Activated effector memory CD4-positive, alpha-beta T cell treated with anti-CD3 and anti-CD28 coated beads, Interleukin-2, amount 50 U/mL, for 16 hours (primary cell): ENCODE results near the gene OTOP2.
"Not testable (repeated sequence)": the region's sequence is repeated elsewhere in the genome, so short reads cannot be mapped to it uniquely, and the experiment has no call there.

Experiments used
- DNase-seq: peaks from one replicate; pipeline ENCODE4 v3.0.0-alpha.2; 2020

Gene OTOP2

DNA sequence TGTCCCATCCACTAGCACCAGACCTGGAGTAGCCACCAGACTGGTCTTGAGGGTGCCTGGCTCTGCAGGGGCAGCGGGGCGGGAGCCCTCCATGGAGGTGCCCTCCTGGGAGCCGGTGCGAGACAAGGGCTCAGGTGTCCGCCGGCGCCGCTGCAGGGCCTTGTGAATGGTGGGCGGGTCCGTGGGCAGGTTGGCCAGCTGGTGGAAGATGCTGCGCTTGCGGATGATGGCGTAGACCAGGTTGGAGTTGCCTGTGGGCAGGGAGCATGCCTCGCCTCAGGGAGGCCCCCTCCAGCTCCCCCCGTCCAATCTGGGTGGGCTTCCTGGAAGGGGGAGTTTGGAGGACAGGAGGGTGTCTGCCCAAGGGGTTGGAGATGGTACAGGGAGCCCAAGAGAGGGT, 30.0 kb downstream of the OTOP2 start:
- no peak for DNase-seq

DNA sequence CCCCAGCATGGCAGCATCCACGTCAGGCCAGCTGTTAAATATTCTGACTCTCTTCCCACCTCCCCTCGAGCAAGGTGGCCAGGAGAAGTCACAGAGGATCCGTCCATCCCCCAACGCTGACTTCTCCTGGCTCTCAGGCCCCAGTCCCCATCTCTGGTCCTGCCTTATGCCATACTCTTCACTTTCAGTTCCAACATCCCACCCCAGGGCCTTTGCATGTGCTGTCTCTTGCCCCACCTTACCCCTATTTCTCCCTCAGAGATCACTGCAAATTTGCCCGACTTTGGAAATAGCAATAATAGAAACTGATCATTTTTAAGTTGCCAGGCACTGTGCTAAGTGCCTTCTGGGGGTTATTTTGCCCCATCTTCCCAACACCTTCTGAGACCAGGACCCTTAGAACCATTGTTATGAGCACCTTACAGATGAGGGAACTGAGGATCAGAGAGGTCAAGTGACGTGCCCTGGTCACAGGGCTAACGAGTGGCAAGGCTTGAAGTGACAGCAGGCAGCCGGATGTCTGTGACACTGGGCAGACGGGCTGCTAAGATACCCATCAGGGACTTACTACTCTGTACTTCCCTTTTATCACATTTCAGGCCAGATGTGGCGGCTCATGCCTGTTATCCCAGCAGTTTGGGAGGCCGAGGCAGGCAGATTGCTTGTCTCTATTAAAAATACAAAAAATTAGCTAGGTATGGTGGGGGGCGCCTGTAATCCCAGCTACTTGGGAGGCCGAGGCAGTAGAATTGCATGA, 30.8 kb downstream of the OTOP2 start:
- no peak for DNase-seq

DNA sequence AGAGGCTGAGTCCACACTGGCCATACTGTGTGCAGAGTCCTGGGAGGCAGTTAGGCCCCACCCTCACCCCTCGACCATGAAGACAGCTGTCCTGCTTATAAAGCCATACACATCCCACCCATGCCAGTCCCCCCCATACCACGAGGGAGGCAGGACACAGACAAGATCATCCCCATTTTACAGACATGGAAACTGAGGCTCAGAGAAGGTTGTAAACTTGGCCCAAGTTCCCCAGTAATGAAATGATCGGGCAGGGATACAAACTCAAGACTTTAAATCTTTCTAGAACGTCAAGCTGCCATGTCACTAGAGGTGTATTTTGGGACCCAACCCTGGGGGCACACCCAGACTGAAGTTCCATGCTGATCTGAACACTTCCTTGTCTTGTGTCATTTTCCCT, 32.0 kb downstream of the OTOP2 start:
- DNase-seq, result no peak

DNA sequence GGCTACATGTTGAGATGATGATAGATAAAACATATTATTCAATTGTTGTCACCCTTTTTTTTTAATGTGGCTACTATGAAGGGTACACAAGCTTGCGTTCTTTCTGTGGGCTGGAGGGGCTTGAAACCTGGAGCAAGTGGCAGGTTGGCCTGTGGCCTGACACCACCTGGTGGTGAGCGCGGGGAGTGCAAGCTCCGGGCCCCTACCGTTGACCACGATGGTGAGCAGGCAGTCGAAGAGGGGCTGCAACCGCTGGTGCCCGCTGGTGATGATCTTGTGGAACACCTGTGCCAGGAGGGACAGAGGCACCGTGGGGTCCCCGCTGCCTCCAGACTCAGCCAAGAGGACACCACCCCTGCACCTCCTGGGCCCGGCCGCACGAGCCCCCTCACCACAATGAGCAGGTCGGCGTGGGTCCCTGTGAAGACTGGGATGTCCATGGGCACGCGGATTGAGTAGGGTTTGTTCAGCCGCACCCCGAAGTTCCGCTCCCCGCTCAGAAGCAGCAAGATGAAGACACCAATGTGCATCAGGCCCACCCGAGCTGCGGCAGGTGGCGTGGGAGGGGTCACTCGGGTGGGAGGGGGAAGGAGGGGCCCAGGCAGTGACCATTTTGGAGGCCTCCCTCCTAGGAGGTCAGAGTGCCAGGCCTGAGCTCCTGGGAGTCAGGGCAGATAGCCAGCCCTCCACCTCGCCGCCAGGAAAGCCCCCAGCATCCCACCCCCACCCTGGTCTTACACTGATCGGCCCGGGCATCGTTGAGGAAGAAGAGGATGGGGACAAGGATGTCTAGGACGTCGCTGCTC, 34.1 kb downstream of the OTOP2 start:
- peak; percentile 92 for DNase-seq

DNA sequence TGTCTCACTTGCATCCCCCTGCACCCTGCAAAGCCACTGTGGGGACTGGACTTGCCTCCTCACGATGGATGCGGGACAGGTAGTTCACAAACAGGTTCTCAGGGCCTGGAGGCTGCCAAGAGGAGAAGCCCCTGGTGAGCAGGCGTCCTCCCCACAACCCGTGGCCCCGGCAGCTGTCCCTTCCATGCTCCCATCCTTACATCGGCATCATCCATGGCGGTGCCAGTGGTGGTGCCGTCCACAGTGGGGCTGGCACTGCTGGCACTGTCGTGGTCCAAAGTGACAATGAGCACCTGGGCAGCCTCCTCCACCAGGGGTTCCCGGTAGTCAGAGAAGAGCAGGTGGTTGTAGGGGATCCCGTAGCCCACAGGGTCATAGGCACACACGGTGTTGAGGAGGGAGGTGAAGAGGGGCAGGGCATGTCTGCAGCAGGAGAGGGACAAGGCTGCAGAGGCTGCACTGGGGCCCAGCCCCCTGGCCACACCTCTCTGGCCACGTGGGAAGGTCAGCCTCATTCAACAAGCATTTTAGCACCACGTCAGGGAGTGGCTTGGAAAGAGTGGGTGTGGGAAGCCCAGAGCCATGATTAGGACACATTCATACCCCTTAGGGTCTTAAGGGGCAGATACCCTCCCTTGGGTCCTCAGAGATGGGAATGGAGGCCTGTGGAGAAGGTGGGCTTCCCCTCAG, 35.9 kb downstream of the OTOP2 start:
- no peak for DNase-seq

DNA sequence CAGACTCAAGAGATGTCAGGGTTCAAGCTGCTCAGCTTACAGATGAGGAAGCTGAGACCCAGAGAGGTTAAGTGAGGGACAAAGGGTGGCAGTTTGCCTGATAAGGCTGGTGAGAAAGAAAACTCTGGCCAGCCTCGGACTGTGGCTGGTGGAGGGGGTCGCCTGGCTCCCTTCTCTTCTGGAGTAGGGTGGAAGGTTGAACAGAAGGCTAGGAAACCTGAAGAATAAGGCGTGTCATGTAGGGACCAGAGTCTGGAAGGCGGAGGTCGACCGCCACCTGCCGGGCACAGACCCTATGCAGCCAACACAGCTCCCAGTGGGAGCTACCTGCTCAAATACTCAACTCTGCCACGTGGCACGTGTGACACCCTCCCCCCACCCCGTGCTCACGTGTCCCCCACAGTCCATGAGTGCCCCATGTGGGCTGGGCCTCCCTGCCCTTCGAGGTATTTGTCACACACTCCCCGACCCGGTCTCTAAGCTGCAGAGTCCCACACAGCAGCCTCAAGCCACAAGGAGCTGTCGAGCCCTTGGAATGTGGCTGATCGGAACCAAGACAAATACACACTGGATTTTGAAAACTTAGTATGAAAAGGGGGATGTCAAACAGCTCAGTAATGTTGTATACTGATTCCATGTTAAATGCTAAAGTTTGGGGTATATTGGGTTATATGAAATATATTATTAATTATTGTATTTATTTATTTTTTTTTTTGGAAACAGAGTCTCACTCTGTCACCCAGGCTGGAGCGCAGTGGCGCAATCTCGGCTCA, 36.7 kb downstream of the OTOP2 start:
- DNase-seq, result peak; percentile 83

DNA sequence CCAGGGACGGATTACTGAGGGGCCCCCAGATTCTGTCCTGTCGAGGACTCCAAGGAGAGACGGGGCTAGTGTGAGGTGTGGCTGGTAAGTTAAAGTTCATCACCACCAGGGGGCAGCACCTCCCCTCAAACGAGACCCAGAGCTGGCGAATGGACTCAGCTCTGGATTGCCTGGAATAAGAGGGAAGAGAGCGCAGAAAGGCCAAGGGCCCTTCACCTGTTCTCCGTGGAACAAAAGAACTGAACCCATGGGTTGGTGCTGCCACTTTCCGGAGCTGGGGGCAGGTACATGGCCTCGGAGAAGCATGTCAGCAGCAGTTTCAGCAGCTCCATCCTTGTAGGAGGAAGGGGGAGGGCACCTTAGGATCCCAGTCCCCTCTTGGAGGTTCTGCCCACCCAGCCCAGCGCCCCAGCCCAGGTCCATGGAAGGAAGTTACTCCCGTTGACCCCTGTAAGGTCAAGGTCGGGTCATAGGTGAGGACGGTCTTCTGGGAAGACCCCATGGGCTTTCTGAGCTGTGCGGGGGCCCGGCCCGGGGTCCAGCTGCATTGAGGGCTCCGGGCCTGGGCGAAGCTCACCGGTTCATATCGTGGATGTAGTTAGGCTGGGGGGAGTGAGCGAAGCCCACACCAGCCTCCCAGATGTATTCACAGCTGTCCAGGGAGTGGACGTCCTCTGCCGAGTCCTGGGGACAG, 37.7 kb downstream of the OTOP2 start:
- peak; percentile 93 for DNase-seq

DNA sequence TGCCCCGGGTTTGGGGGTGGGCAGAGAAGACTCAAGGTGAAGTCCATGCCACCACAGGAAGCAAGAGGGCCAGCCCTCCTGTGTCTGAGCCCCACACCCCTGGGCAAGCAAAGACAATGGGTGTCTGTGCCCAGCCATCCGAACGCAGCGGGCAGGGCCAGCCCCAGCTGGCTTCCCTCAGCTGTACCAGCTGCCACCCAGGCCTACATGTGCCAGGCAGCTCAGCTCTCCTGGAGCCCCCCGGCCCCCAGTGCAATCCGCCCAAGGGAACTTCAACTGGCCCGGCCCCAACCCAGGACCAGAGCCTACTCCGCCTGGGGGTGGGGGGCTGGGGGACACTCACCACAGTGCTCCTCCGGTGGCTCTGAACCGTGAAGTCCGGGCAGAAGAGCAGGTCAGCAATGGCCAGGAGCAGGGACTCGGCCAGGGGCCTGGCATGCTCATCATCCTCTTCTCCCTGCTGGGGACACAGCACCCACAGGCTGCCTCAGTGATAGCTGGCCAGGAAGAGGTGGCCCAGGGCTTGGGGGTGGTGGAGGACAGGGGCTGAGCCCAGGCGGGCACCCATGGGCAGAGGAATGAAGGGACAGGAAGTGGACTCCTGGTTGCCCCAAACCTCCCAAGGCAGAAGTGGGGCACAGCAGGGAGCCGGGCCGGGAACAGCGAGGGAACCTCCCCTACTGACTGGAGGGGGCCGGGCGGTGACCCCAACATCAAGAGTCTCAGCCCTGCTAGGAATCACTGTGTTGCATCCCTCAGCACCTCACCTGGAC, 38.7 kb downstream of the OTOP2 start:
- no peak for DNase-seq

DNA sequence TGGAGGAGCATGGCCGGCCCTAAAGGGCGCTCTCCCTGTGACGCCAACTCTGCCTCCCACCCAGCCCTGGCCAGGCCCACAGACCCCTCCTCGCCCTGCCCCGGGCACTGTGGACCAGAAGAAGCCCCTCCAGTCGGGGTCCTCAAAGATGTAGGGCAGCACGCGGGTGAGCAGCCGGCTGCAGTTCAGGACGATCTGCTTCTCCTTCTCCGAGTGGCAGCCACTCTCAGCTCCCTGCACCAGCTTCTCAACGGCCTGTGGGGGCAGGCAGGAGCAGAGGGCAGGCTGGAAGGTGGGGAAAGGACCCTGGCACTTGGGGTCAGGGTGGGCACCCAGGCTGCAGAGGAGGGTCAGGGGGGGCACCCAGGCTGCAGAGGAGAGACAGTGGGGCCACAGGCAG, 39.6 kb downstream of the OTOP2 start:
- DNase-seq, result no peak

DNA sequence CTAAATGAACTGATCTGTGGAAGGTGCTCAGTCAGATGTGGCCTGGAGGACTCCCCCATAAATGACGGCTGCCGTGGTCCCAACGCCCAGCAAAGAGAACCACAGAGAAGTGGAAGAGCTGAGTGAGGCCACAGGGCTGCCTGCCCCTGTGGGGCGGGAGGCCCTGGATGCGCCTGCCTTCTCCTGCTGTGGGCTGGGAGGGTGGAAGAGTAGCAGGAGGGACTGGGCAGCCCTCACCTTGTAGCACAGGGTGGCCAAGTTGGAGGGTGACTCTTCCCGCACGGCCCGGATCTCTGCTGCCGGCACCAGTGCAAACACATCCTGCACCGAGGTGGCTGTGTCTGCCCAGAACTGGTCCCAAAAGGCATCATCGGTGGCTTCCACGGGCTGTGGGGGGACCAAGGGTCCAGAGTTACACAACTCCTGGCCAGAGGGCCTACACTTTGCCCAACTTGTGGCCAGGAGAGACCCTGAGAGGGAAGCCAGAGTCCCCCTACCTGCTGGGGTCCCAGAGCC, 40.2 kb downstream of the OTOP2 start:
- no peak for DNase-seq

DNA sequence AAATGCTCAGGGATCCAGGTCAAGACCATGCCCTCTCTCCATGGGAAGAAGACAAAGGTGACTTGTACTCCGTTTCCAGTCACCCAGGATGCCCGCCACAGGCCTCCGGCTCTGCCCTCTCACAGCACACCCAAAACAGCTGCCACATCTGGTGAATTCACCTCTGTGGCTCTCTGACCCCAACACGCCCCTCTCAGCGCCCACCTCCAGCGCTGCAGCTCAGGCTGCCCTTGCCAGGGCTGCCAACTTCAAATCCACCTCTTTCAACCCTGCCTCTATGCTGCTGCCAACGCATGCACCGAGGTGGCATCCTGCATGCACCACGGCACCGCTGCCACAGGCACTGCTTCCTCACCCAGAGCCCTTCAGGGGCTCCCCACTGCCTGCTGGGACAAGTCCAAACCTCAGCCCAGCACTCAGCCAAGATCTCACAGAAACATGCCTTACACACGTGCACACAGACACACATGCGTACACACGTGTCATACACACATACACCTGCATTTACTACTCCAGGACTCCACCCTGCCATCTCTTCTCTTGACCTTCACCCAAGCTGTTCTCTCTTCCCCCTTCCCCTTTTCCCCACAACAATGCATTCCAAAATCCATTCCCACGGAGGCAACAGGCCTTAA, 41.0 kb downstream of the OTOP2 start:
- no peak for DNase-seq

DNA sequence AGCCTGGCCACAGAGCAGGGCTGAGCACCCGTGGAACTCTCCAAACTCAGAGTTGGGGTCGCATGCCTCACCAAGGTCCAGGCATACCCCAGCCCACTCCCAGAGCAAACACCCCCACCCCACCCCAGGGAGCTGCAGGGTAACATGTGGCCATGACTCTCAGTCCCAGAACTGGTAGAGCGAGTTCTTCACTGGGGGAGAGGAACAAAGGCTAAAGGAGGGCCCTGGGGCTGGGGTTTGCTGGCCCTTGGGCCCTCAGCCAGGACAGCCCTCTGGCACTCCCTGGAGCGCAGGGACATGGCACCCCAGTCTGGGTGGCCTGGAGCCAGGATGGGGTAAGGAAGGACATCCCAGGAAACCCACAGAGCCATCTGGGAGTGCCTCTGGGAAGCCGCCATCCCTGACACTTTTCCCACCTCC, 44.3 kb downstream of the OTOP2 start:
- DNase-seq, result no peak

DNA sequence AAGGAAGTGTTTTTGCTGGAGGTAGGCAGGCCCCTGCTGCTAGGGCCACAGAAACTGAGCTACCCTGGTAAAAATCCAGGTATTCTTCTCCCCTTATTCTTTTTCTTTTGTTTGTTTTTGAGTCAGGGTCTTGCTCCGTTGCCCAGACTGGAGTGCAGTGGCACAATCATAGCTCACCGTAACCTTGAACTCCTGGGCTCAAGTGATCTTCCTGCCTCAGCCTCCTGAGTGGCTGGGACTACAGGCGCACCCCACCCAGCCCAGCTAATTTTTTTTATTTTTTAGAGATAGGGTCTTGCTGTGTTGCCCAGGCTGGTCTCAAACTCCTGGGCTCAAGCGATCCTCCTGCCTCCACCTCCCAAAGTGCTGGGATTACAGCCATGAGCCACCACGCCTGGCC, 45.4 kb downstream of the OTOP2 start:
- not testable (repeated sequence) for DNase-seq

DNA sequence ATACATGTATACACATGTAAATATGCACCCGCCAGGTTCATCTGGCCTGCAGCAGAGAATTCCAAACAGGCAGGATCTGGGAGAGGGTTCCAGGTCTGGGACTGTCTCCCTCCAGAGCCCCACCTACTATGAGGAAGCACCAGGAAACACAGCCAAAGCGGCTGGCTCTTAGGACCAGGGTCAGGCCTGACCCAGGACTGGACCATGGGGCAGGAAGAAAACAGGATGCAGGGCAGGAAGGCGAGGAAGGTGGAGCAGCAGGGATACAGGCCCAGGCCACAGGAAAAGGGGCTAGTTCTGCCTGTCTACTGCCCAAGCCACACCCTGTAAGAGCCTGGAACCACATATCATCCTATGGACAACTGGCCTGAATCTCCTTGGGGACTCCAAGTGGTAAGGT, 46.3 kb downstream of the OTOP2 start:
- no peak for DNase-seq

DNA sequence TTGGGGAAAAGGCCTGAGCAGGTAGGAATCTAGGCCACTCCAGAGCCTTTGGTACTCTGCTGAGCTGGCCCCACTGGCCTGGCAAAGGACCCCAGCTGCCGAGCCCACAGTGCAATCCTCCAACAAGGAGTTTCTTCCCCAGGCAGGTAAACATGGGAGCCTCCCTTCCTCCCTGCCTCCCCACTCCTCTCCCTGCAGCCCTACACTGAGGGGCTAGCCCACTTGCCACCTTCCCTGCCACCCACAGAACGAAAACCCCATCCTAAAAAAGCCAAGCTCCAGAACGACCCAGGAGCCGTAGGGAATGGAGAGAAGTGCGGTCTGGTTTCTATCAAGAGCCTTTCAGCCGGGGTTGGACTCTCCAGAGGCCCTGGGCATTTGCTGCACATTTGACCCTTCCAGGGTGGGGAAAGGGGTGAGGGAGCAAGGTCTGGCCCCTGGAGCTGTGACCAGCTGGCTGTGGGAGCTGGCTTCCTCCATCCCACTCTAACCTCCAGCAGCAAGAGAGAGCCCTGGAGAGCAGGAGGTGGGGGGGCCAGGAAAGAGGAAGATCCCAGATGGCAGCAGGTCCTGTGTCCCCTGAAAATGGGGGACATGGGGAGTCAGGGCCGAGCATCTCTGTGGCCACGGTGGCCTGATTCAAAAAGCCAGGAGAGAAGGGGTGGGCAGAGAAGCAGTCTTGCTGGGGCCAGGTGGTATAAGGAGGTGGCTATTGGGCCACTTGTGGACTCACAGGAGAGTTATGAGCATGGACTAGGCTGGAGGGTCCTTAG, 47.2 kb downstream of the OTOP2 start:
- no peak for DNase-seq

DNA sequence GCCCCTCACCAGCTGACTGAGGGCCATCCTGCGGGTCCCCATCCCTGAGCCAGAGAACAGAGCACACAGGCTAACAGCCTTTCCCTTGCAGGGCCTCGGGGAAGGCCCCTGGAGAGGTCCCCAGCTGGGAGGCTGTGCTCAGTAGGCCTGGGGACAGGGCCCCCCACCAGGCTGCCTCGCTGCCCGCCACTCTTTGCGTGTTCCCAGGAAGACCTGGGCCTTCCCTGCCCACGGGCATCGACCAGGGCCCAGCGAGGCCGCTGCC, 47.7 kb downstream of the OTOP2 start:
- no peak for DNase-seq

DNA sequence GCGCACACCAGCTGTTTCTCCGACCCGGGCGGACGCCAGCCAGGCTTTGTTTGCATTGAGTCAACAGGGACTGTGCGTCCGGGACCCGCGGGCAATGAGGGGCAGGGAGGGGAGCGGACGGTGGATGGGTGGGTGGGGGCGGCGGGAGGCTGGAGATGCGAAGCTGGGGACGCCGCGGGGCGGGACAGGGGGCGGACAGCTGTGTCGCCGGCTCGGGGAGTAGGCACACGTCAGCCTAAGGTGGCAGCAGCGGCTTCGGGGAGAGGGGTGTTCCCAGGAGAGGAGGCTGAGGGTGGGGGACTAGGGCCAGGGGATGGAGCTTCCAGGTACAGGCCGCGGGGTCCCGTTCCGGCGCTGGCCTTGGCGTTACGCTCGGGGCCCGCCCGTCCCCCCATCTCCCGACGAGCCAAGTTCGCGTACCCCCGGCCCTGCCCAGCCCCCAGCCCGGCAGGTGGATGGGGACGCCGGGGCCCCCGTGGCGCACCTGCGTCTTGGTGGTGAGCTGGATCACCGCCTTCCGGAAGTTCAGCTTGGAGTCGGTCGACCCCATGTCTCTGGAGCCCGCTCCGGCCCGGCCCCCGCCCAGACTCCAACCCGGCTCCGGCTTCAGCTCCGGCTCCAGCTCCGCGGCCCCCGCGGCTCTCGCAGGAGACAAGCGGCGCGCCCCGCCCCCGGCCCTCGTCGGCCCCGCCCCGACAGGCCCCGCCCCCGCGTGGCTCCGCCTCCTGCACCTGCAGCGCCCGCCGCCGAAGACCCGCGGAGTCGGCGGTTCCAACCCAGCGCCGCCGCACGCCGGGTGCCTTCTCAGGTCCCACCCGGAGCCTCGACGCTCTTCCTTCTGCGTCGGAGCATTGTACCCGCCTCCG, 48.3 kb downstream of the OTOP2 start, which contains the start of gene HID1:
HID1 (minus strand) TSS at position 653 of the 866 bp plus-strand sequence; CDS start at position 550, 103 bp downstream.
- peak; percentile 92 for DNase-seq

DNA sequence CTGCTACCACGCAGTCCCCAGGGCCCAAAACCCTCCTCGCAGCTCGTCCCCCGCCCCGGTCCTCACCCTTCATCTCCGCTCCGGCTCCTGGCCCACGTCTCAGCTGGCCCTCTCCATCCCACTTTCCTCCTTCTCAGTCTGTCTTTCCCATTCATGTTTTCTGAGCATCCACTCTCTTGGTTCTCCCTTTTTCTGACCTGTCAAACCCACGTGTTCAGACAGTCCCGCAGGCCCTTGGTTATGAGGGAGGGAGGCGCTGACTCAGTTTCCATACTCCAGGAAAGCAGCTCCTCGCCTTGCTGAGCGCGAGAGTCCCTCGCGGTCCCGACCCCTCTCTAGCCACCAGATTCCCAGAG, 48.9 kb downstream of the OTOP2 start:
- no peak for DNase-seq

DNA sequence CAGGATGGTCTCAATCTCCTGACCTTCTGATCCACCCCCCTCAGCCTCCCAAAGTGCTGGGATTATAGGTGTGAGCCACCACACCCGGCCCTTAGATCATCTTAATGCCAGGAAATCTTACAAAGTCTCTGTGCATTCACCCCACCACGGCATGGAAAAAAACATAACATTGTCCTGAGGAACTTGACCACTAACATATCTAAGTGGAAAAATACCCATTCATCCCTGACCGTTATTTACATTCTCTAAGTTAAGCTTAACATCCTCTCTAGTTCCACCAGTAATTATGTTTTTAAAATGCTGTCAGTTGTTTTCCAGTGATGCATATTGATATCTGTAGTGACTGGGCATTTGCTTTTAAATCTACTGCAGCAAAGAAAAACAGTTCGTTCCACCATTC, 51.9 kb downstream of the OTOP2 start:
- no peak for DNase-seq
